Left kidney (tissue), 8 donors: ENCODE measurements around the gene SLC43A2. TPM values are rescaled to one million over a fixed set of nuclear protein-coding genes. Genes with fewer than 3 reads are reported as not detected.
"Not testable (repeated sequence)": the region's sequence is repeated elsewhere in the genome, so short reads cannot be mapped to it uniquely, and the experiment has no call there.

Source experiments
- DNase-seq: peaks from one replicate; pipeline ENCODE4 v3.0.0-alpha.2; 2013
- long read RNA-seq, 8 donors: transcript quantifications; one replicate each; lab custom pipeline, GENCODE V29; 2026
- polyA plus RNA-seq: library from polyadenylated mRNA; unstranded; fragments of 120-200 nt; gene quantifications from one replicate; pipeline ENCODE4 v1.2.1, GENCODE V29; 2013; ENCODE audit not compliant: insufficient read length

Gene SLC43A2
- polyA plus RNA-seq, result 27.1 TPM
- long read RNA-seq, donor 1, full-length matches to known transcripts, result 8 of 8 reads
- long read RNA-seq, donor 1, partial matches to known transcripts, result 0 of 8 reads
- long read RNA-seq, donor 1, other reads (novel, unspliced or antisense), result 0 of 8 reads
- long read RNA-seq, donor 2, full-length matches to known transcripts, result 5 of 5 reads
- long read RNA-seq, donor 2, partial matches to known transcripts, result 0 of 5 reads
- long read RNA-seq, donor 2, other reads (novel, unspliced or antisense), result 0 of 5 reads
- long read RNA-seq, donor 3, full-length matches to known transcripts, result 2 of 2 reads
- long read RNA-seq, donor 3, partial matches to known transcripts, result 0 of 2 reads
- long read RNA-seq, donor 3, other reads (novel, unspliced or antisense), result 0 of 2 reads
- long read RNA-seq, donor 4, result 0 reads
- long read RNA-seq, donor 5, full-length matches to known transcripts, result 3 of 3 reads
- long read RNA-seq, donor 5, partial matches to known transcripts, result 0 of 3 reads
- long read RNA-seq, donor 5, other reads (novel, unspliced or antisense), result 0 of 3 reads
- long read RNA-seq, donor 6, full-length matches to known transcripts, result 2 of 2 reads
- long read RNA-seq, donor 6, partial matches to known transcripts, result 0 of 2 reads
- long read RNA-seq, donor 6, other reads (novel, unspliced or antisense), result 0 of 2 reads
- long read RNA-seq, donor 7, full-length matches to known transcripts, result 7 of 7 reads
- long read RNA-seq, donor 7, partial matches to known transcripts, result 0 of 7 reads
- long read RNA-seq, donor 7, other reads (novel, unspliced or antisense), result 0 of 7 reads
- long read RNA-seq, donor 8, full-length matches to known transcripts, result 2 of 7 reads
- long read RNA-seq, donor 8, partial matches to known transcripts, result 5 of 7 reads
- long read RNA-seq, donor 8, other reads (novel, unspliced or antisense), result 0 of 7 reads

DNA sequence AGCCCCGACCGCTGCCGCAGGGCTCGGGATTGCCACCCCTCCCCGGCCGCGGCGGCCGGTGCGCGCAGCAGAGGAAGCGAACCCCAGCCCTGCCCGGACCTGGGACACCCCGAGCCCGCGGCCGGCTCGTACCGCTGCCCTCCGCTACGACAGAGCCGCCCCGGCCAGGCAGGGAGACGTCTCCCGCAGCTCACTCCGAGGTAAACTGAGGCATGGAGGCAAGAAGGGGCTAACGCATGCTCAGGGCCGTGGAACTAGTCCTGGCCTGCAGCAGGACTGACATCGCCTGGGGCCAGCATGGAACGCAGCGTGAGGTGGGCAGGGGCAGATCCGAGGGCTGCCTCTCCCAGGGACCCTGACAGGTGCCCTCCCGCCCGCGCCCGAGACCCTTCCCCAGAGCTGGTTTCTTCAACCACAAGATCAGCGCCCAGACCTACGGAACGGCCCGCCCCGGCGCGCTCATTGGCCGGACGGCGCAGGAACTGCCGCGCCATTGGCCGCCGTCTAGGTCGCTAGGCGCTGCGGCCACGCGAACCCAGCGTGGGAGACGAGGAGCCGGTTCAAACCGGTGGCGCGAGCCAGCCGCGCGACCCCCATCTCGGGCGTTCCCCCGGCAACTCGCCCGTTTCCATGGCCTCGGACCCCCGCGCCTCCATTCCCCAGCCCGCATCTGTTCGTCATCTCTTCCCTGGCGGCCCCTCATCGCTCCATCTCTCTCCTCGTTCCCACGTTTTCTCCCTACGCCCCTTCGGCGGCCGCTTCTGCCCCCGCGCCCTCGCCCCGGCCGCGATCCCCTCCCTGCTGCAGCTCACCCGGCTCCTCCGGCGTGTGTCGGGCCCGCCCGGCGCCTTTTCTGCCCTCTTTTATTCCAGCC is at the start of gene SLC43A2:
Gene SLC43A2, minus strand, starts transcription at position 853 of the 874 bp plus-strand sequence. CDS start 960 bp downstream, outside the sequence.
- peak; percentile 89 for DNase-seq

- no peak for DNase-seq
Observed at GRCh38 chr17:1676401-1676800, 47.8 kb upstream of the SLC43A2 start.

- DNase-seq, result no peak
Observed at GRCh38 chr17:1673041-1673785, 44.6 kb upstream of the SLC43A2 start.

GRCh38 chr17:1663934-1664333 is 35.3 kb upstream of the SLC43A2 start:
- DNase-seq, result not testable (repeated sequence)

DNA sequence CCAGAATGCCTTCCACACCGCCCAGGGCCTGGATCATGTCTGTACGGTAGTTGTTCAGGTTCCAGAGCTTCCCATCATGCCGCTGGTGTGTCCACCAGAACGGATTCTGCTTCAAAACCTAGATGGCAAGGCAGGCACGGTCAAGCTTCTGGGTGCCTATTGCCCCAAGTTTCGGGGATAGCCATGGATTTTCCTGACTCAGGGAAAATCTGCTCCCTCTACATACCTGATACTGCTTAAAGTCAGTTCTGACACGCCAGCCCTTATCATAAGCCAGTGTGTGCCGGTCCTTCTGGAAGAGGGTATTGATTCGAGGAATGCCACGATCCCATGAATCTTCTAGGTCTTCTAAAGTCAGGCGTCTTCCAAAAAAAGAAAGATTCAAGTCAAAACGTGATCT is 32.4 kb upstream of the SLC43A2 start:
- DNase-seq, result no peak

GRCh38 chr17:1658100-1658499 is 29.5 kb upstream of the SLC43A2 start:
- DNase-seq, result no peak

DNA sequence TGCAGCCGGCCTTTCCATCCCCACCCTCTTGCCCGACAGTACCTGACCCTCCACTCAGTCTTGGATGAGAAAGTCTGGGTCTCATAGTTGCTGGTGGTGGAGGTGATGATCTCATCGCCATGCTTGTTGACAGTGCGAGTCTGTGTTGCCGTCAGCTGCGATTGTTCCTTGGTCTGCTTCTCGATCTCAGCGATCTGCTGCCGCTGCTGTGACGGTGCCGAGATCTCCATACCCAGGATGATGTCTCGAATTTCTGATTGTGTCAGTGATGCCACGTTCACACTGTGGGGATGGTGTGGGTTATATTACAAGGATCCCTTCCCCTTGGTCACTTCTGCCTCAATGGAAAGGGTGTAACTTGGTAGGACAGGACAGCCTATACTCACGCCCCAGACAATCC is 25.1 kb upstream of the SLC43A2 start:
- DNase-seq, result no peak

DNA sequence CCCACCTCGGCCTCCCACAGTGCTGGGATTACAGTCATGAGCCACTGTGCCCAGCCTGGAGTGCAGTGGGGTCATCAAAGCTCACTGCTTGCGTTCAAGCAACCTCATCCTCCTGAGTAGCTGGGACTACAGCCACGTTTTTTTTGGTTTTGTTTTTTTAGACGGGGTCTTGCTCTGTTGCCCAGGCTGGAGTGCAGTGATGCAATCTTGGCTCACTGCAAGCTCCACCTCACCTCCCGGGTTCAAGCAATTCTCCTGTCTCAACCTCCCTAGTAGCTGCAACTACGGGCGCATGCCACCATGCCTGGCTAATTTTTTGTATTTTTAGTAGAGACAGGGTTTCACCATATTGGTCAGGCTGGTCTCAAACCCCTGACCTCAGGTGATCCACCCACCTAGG is 24.2 kb upstream of the SLC43A2 start:
- not testable (repeated sequence) for DNase-seq

DNA sequence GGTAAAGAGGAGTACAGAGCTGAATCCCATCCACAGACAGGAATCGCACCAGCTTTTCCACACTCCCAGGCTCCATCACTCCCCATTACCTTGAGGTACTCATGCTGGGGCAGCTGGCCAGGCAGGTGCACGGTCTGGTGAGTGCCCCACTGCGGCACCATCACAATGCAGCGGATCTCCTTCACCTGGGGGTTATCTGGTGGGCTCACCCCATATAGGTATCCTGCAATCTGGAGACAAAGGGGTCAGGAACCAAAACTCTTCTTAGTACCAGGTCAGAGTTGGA is 22.9 kb upstream of the SLC43A2 start:
- no peak for DNase-seq

GRCh38 chr17:1650731-1651558 is 22.3 kb upstream of the SLC43A2 start:
- no peak for DNase-seq

- DNase-seq, result no peak
Observed at GRCh38 chr17:1649844-1650501, 21.3 kb upstream of the SLC43A2 start, which contains the start of gene RILP. Gene RILP (minus strand): TSS chr17:1649866. CDS start chr17:1649804, 62 bp downstream.

DNA sequence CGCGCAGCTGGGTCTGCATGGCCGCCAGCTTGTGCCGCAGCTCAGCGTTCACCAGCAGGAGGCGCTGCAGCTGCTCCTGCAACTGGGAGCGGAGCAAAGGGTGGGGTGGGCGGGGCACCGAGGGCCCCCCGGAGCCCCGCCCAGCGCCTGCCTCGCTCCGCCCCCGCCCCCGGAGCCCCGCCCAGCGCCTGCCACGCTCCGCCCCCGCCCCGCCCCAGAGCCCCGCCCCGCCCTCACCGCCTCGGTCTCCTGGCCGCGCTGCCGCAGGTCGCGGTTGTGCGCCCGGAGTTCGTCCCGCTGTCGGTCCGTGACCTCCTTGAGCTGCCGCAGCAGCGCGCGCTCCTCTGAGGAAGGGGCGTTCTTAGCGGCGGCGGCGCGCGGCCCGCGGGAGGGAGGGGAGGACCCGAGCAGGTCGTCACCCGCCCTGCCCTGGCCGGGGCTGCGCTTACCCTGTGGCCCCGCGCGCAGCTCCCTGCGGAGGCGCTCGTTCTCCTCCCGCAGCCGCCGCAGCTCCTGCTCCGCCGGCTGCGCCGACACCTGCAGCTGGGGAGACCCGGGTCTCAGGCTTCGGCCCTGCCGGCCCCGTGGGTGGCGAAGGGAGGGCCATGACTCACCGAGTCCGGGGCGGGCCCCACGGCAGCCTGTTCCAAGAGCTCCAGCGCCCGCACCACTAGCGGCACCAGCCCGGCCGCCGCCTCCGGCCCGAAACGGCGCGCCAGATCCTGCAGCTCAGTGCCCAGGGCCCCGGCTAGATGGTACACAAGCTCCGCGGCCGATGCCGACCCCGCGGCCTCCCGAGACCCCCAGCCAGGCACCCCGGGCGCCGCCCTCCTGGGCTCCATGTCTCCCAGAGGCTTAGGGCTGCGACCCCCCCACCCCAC is 20.6 kb upstream of the SLC43A2 start:
- DNase-seq, result peak; percentile 92

DNA sequence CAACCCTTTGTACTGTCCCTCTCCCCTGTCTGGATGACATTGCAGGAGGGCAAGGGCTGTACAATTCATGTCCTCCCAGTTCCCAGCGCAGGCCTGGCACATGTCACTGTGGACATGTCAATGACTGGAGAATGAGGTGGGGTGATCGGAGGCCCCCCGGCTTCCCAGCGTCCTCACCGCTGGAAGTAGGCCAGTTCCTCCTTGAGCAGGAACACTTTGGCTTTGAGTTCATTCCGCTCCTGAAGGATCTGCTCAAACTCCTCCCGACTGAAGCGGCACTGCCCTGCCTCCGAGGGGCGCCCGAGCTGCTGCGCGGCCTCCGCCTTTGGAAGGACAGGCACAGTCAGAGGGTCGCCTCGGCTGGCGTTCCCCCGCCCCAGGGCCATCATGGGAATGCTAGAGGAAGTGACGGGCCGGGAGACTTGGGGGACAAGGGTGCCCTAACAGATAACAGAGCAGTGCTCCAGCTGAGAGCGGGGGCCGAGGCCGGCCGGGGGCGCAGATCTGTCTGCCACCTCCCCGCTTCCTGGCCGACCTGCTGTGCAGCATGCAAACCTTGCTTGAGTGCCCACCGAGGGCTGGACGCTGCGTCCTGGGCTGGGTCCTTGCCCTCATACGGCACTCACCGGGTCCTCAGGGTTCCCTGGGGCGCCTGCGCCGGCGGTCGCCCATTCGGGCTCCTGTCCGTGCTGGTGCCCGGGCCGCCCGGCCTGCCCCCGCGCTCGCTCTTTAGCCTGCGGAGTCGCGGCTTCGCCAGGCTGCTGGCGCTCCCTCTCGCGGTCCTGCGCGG is 19.7 kb upstream of the SLC43A2 start:
- DNase-seq, result no peak

DNA sequence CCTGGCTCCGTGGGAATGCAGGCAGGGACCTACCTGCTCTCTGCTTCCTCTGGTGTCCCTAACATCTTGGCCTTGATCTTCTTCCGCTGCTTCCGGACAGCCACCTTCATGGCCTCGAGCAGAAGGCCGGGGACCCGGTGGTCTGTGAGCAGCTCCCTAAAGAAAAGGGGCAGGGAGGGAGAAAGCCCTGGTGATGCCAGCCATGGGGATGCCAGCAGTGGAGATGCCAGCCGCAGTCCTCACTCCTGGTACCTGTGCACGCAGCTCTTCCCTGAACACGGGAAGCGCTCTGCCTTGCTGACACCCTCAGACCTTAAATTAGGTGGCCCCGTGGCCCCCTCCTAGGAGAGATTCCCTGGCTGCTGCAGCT is 19.2 kb upstream of the SLC43A2 start:
- no peak for DNase-seq

DNA sequence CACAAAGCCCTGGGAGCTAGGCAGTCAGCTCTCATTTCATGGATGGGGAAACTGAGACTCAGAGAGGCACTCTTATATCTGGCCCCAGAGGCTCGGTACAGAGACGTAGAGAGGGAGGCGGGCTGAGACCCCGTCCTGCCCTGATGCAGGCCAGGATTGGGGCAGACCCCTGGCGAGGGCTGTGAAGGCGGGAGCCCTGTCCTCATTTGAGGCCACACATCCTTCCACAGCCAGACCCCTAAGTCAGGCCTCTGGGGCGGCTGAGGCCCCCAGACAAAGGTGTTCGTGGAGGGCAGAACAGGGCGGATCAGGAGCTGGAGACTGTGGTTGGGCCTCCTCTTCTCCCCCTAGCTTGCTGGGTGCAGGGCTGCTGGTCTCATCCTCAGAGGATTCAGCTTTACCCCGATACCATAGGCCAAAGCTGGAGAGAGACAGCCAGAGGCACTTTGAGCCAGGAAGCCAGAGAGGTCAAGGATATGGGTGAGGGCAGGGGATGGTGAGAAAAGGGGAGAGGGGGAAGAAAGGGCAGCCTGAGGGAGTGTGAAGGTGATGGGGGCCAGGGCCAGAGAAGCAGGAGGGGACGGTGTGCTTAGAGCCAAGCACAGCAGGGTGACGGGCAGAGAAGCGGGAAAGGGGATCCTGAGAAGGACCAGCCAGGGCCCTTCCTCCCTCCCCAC is 17.7 kb upstream of the SLC43A2 start:
- DNase-seq, result no peak

DNA sequence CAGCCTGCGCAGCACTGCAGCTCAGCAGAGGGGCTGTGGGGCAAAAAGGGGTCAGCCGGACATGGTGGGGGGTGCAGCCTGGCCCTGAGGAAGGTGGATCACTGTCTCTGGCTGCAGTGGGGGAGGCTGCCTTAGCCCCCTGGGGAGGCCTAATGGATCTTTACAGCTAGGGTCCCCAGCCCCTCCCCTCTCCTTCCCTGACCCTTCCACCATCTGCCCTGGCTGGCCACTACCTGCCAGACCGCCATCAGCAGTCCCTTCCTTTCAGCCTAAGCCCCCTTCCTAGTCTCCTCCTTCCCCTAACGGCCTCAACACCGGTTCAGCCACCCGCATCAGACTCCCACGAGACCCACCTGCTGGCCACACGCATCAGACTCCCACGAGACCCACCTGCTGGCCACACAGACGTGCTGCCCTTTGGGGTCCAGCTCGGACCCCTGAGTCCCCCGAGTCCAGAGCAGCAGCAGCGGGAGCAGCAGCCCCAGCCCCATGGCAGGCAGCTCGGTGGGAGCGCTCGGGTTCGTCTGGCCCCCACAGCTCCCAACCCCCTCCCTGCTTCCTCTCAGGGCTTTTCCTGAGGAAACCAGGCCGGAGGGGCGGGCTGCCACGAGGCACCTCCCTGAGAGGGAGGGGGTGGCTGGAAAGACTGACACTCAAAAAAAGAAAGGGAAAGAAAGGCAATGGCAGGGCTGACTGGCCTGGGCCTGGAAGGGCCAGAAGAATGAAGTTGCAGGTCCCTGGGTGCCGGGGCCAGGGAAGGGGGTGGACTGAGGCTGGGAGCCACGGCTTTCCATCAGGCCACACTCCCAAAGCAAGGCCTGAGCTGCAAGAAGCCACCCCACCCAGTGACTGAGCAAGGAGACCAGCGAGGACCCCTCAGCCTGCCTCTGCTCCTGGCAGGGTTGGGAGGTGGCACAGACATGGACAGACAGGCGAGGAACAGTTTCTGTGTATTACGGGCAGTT is 16.9 kb upstream of the SLC43A2 start, which contains the start of gene SCARF1:
Gene SCARF1, minus strand, starts transcription at position 526 of the 965 bp plus-strand sequence. Its CDS starts 35 bp downstream, at position 491.
- DNase-seq, result no peak
